K562 (cell line): Measurements from ENCODE around the gene NREP. TPM values are rescaled to one million over a fixed set of nuclear protein-coding genes. Genes with fewer than 3 reads are reported as not detected.

Experiments used
- ATAC-seq: fragments of 200-7000 bp; cut with Tn5 transposase; 3 replicates; pipeline ENCODE4 v1.9.1; 2020; ENCODE audit warnings: moderate library complexity
- BruUV-seq: library from RNA; stranded (reverse); fragments of 400-500 nt; replicated peaks from 2 replicates; lab custom pipeline; 2021; lab: Mats Ljungman, UMichigan
- CTCF ChIA-PET: fragments of 300-600 bp; formaldehyde crosslinking; extraction: SDS; loops from one replicate; lab custom pipeline; 2021; ENCODE audit warnings: low intra/inter-chr PET ratio; lab: Yijun Ruan, JAX
- POLR2A ChIA-PET: fragments of 300-600, 350-650 bp; sonication (Branson Sonifier 250); formaldehyde crosslinking; extraction: SDS; loops from one replicate; lab custom pipeline; 2021; ENCODE audit warnings: antibody characterized with exemption, inconsistent platforms; lab: Yijun Ruan, JAX
- DNase-seq, 4 experiments: peaks; one replicate each; pipeline versions ENCODE4 v3.0.0 to v3.0.0-alpha.2; 2011 to 2018; ENCODE audit warnings: low spot score in 3 of 4, mixed read lengths in 3 of 4; ENCODE audit errors: extremely low read depth in 1 of 4
- FAIRE-seq: peaks from 2 replicates; lab custom pipeline; 2011; peaks lifted over from hg19 to GRCh38; lab: Jason Lieb, UNC
- H2AFZ ChIP-seq: 2 replicates; pipeline ENCODE4 v1.6.0; 2011; ENCODE audit warnings: low read depth, low read length, control low read depth, inconsistent platforms
- H3K27ac ChIP-seq: fragments of 200-600 bp; 3 replicates; pipeline ENCODE4 v1.8.0; 2011; ENCODE audit warnings: low read depth, mild to moderate bottlenecking, control low read depth, inconsistent platforms, low read length, moderate library complexity, mixed read lengths; ENCODE audit errors: extremely low read depth
- H3K27me3 ChIP-seq, 2 experiments: fragments of 300-600 bp in 1 of 2; 2 replicates in 1 of 2; 3 replicates in 1 of 2; pipeline versions ENCODE4 v1.6.0 to v1.8.0; 2011; ENCODE audit warnings: inconsistent platforms in 2 of 2, low read length in 2 of 2, mild to moderate bottlenecking in 1 of 2, mixed read lengths in 1 of 2, moderate library complexity in 1 of 2; ENCODE audit not compliant: control insufficient read depth in 2 of 2, insufficient read depth in 2 of 2
- H3K36me3 ChIP-seq: fragments of 300-600 bp; 3 replicates; pipeline ENCODE4 v1.8.0; 2011; ENCODE audit warnings: mild to moderate bottlenecking, low read length, inconsistent platforms; ENCODE audit not compliant: control insufficient read depth, insufficient read depth
- H3K4me1 ChIP-seq, 2 experiments: fragments of 200-600 bp in 1 of 2; replicated peaks in 1 of 2; 2 replicates in 1 of 2; 3 replicates in 1 of 2; pipeline versions ENCODE4 v1.5.1 to v1.8.0; 2011; ENCODE audit warnings: inconsistent platforms in 2 of 2, low read length in 2 of 2, mild to moderate bottlenecking in 1 of 2, mixed read lengths in 1 of 2, moderate library complexity in 1 of 2; ENCODE audit not compliant: control insufficient read depth in 2 of 2, insufficient read depth in 2 of 2
- H3K4me2 ChIP-seq: 2 replicates; pipeline ENCODE4 v1.6.1; 2011; ENCODE audit warnings: low read length, control low read depth, inconsistent platforms, mixed read lengths; ENCODE audit not compliant: insufficient read depth
- H3K4me3 ChIP-seq: fragments of 200-600 bp; sonication (generic), shearing (Covaris generic); 2 replicates; pipeline ENCODE4 v1.5.1; 2016; ENCODE audit warnings: control low read depth, inconsistent platforms
- H3K79me2 ChIP-seq: fragments of 200-600 bp; 3 replicates; pipeline ENCODE4 v1.8.0; 2011; ENCODE audit warnings: low read length, inconsistent platforms; ENCODE audit not compliant: control insufficient read depth, insufficient read depth
- H3K9ac ChIP-seq, 2 experiments: 2 replicates each; pipeline versions ENCODE4 v1.6.0 to v1.6.1; 2011; ENCODE audit warnings: low read depth in 2 of 2, low read length in 2 of 2, control low read depth in 1 of 2, inconsistent platforms in 1 of 2, mild to moderate bottlenecking in 1 of 2, mixed read lengths in 1 of 2; ENCODE audit not compliant: insufficient read depth in 1 of 2
- H3K9me1 ChIP-seq: one replicate; pipeline ENCODE4 v1.6.0; 2011; ENCODE audit warnings: inconsistent platforms, mild to moderate bottlenecking, low read length, moderate library complexity; ENCODE audit not compliant: control insufficient read depth, insufficient read depth
- H3K9me3 ChIP-seq: replicated peaks from 2 replicates; pipeline ENCODE4 v1.5.1; 2011; ENCODE audit warnings: low read depth, low read length, inconsistent platforms; ENCODE audit not compliant: control insufficient read depth, insufficient read depth
- H4K20me1 ChIP-seq: replicated peaks from 2 replicates; pipeline ENCODE4 v1.6.1; 2011; ENCODE audit warnings: low read length, inconsistent platforms, mixed read lengths; ENCODE audit not compliant: control insufficient read depth, insufficient read depth
- CCNT2 ChIP-seq: IDR thresholded peaks from 2 replicates; pipeline ENCODE4 v1.6.1; 2011; ENCODE audit warnings: borderline replicate concordance, low read depth, mild to moderate bottlenecking, moderate library complexity, mixed read lengths, low read length; ENCODE audit not compliant: insufficient read length; ENCODE audit errors: extremely low read depth
- EP400 ChIP-seq: fragments of 450-650 bp; IDR thresholded peaks from 2 replicates; pipeline ENCODE4 v1.6.1; 2017; ENCODE audit warnings: antibody characterized with exemption, mild to moderate bottlenecking, moderate library complexity
- FOSL1 ChIP-seq: fragments of 200-800 bp; sonication (Bioruptor generic); conservative IDR thresholded peaks from 2 replicates; pipeline ENCODE4 v1.6.1; 2016; ENCODE audit warnings: missing genetic modification characterization, missing compliant biosample characterization
- IRF2 ChIP-seq: sonication (generic); formaldehyde crosslinking; IDR thresholded peaks from 2 replicates; pipeline ENCODE4 v1.8.1; 2022; ENCODE audit warnings: mild to moderate bottlenecking, missing genetic modification reagents
- KHSRP ChIP-seq: fragments of 450-650 bp; IDR thresholded peaks from 2 replicates; pipeline ENCODE4 v1.6.1; 2017
- MYNN ChIP-seq, 2 experiments: sonication (generic); formaldehyde crosslinking in 1 of 2; IDR thresholded peaks; 2 replicates each; pipeline versions ENCODE4 v1.5.0 to v1.6.1; 2016 to 2020; ENCODE audit warnings: antibody characterized with exemption in 1 of 2, missing genetic modification reagents in 1 of 2
- NCOA2 ChIP-seq, 2 experiments: fragments of 450-650 bp; IDR thresholded peaks; 2 replicates each; pipeline ENCODE4 v1.6.1; 2018; ENCODE audit warnings: mild to moderate bottlenecking in 2 of 2, moderate library complexity in 1 of 2; ENCODE audit not compliant: partially characterized antibody in 2 of 2
- NFYB ChIP-seq: IDR thresholded peaks from 2 replicates; pipeline ENCODE4 v1.6.1; 2011; ENCODE audit warnings: mild to moderate bottlenecking, moderate library complexity; ENCODE audit not compliant: insufficient read length; ENCODE audit errors: extremely low read depth
- NUFIP1 ChIP-seq: fragments of 450-650 bp; IDR thresholded peaks from 2 replicates; pipeline ENCODE4 v1.6.1; 2018; ENCODE audit not compliant: partially characterized antibody
- STAG1 ChIP-seq: sonication (generic); formaldehyde crosslinking; IDR thresholded peaks from 2 replicates; pipeline ENCODE4 v1.5.0; 2020; ENCODE audit warnings: missing genetic modification reagents, borderline replicate concordance
- TARDBP ChIP-seq: fragments of 450-650 bp; IDR thresholded peaks from 2 replicates; pipeline ENCODE4 v1.6.1; 2016
- THRAP3 ChIP-seq: fragments of 450-650 bp; IDR thresholded peaks from 2 replicates; pipeline ENCODE4 v1.6.1; 2016; ENCODE audit warnings: mild to moderate bottlenecking, inconsistent platforms, borderline replicate concordance
- TSC22D4 ChIP-seq: fragments of 450-650 bp; IDR thresholded peaks from 2 replicates; pipeline ENCODE4 v1.6.1; 2016; ENCODE audit warnings: missing genetic modification characterization, missing biosample characterization, control low read depth
- ZKSCAN3 ChIP-seq: fragments of 250-450 bp; sonication (Bioruptor Pico); IDR thresholded peaks from 2 replicates; pipeline ENCODE4 v1.4.0; 2020
- ZNF184 ChIP-seq: sonication (generic); formaldehyde crosslinking; IDR thresholded peaks from 2 replicates; pipeline ENCODE4 v1.5.0; 2020; ENCODE audit warnings: missing genetic modification reagents
- ZNF23 ChIP-seq: fragments of 250-450 bp; sonication (Bioruptor Pico); IDR thresholded peaks from 2 replicates; pipeline ENCODE4 v1.4.0; 2020; ENCODE audit warnings: mild to moderate bottlenecking
- ZNF232 ChIP-seq: sonication (generic); formaldehyde crosslinking; IDR thresholded peaks from 2 replicates; pipeline ENCODE4 v1.8.0; 2022; ENCODE audit warnings: mild to moderate bottlenecking, missing genetic modification reagents
- ZNF589 ChIP-seq: fragments of 200-800 bp; sonication (Bioruptor generic); IDR thresholded peaks from 2 replicates; pipeline ENCODE4 v1.6.1; 2016; ENCODE audit warnings: low read depth, missing genetic modification characterization, missing compliant biosample characterization
- ZNF79 ChIP-seq: fragments of 250-450 bp; sonication (Bioruptor Pico); IDR thresholded peaks from 2 replicates; pipeline ENCODE4 v1.4.0; 2020; ENCODE audit warnings: low read depth, mild to moderate bottlenecking, moderate library complexity
- WGBS: fragments of 100-300 bp; shearing (Covaris generic); methylation state at CpG from one replicate; pipeline ENCODE4 v1.1.6; 2016; ENCODE audit warnings: low coverage, mixed read lengths; ENCODE audit not compliant: insufficient coverage; ENCODE audit errors: missing lambda C conversion rate; 5-methylcytosine and 5-hydroxymethylcytosine counted together
- in situ Hi-C: fragments of 300-500 bp; cut with MboI; formaldehyde crosslinking; loops from 4 replicates; pipeline ENCODE4 v1.15.0; 2018; ENCODE audit warnings: inconsistent platforms, mixed read lengths
- intact Hi-C: fragments of 100-400 bp; cut with micrococcal nuclease; formaldehyde crosslinking; loops from 2 replicates; pipeline ENCODE4 v1.14.2; 2022
- polyA plus RNA-seq, 8 experiments: library from polyadenylated mRNA; depleted of rRNA in 4 of 8; stranded (reverse) in 5 of 8; unstranded in 3 of 8; fragments of >200 nt; fragmentation: Nextera tagmentation in 2 of 8; fragmentation: Illumina TruSeq in 1 of 8; extraction: Ambion mirVana in 2 of 8; extraction: Trizol in 1 of 8; gene quantifications; 2 replicates each; pipeline versions ENCODE4 v1.2.1 to v1.2.3, GENCODE V29; 2011 to 2014; ENCODE audit warnings: inconsistent platforms in 1 of 8, missing spikeins in 1 of 8
- total RNA-seq, 7 experiments: library from RNA; depleted of rRNA in 6 of 7; stranded (reverse); fragments of >200 nt in 6 of 7; fragmentation: Illumina TruSeq in 2 of 7; extraction: Trizol in 2 of 7; gene quantifications; 2 replicates each; pipeline versions ENCODE4 v1.2.1 to v1.2.3, GENCODE V29; 2011 to 2021; ENCODE audit warnings: low replicate concordance in 1 of 7
- TF ChIP-seq, protein P1 (sequence below): fragments of 250-450 bp; sonication (Bioruptor Pico); IDR thresholded peaks from 2 replicates; pipeline ENCODE4 v1.4.0; 2020; ENCODE audit warnings: mild to moderate bottlenecking

Gene NREP
- total and polyA plus RNA-seq, 9 of the 15 experiments (the other 6 are each of a cell fraction or from before 2014, with no cell fraction given): 0.08 to 0.58 (median 0.23) TPM; not detected in 1

DNA sequence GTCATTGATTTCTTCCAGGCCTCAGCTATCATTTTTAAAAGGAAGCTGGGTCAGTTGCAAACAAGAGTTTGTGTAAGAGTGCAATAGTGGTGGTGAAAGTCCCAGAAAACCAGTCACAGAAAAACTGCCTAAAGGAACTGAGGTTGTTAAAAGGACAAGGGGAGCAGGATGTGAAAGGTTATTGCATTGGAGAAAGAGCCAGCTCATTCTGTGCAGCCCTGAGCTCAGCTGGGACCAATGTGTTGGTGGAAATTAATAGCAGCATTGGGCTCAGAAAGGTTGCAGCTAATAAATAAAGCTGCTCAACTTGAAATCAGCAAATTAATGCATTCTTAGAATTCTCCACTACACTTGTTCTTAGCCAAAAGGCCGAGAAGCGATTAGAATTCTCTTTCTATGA, 34.9 kb downstream of the NREP start (continued):
- no peak for TF ChIP-seq EP400
- TF ChIP-seq THRAP3: no peak
- TF ChIP-seq, protein P1, sequence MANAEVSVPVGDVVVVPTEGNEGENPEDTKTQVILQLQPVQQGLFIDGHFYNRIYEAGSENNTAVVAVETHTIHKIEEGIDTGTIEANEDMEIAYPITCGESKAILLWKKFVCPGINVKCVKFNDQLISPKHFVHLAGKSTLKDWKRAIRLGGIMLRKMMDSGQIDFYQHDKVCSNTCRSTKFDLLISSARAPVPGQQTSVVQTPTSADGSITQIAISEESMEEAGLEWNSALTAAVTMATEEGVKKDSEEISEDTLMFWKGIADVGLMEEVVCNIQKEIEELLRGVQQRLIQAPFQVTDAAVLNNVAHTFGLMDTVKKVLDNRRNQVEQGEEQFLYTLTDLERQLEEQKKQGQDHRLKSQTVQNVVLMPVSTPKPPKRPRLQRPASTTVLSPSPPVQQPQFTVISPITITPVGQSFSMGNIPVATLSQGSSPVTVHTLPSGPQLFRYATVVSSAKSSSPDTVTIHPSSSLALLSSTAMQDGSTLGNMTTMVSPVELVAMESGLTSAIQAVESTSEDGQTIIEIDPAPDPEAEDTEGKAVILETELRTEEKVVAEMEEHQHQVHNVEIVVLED (CRISPR knock-in tag): no peak
- TF ChIP-seq TSC22D4: no peak
- no peak for TF ChIP-seq TARDBP

DNA sequence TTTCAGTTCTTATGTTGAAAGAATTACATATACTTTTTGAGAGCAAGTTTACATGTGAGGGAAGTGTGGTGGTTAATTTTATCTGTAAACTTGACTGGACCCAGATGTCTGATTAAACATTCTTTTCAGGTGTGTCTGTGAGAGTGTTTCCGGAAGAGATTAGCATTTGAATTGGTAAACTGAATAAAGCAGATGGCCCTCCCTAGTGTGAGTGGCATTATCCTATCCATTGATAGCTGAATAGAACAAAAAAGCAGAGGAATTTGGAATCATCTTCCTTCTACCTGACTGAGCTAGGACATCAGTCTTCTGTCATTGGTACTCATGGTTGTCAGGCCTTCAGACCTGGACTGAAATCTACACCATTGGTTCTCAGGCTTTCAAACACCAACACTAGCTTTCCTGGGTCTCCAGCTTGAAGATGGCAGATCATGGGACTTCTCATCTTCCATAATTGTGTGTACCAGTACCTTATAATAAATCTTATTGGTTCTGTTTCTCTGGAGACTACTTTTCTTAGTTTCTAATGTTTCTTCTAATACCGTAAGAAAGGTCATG, 36.6 kb downstream of the NREP start:
- no peaks in the 10 kb centered on the region for H3K27me3 ChIP-seq
- no peak overlapping the region for H3K9ac ChIP-seq
- no peaks in the 10 kb centered on the region for H3K4me1 ChIP-seq
- H4K20me1 ChIP-seq: no peaks in the 10 kb centered on the region
- ChIA-PET CTCF (no interaction called here), POLR2A (interaction anchor here (0.6 kb wide), 1 partner anchor 39 kb away, joined by 3 read pairs; no protein-coding TSS in a partner anchor)
- no peak overlapping the region for H3K27ac ChIP-seq
- H2AFZ ChIP-seq: no peak overlapping the region
- H3K4me2 ChIP-seq: no peak overlapping the region
- H3K36me3 ChIP-seq: no peaks in the 10 kb centered on the region
- intact Hi-C loops (no loop called here), in situ Hi-C loops (no loop called here)
- H3K79me2 ChIP-seq: no peaks in the 10 kb centered on the region
- no peak for ATAC-seq
- no peak for DNase-seq
- TF ChIP-seq ZNF232 (CRISPR knock-in tag) (no peak), ZNF589 (no peak), ZKSCAN3 (CRISPR knock-in tag) (no peak), NFYB (no peak), NCOA2 (IDR thresholded peaks at IDR 0.05; ENCODE audit: partially characterized antibody in 2 of 2) (no peak), ZNF23 (CRISPR knock-in tag) (no peak), CCNT2 (no peak), KHSRP (no peak), ZNF79 (CRISPR knock-in tag) (no peak), STAG1 (CRISPR knock-in tag) (no peak), MYNN (IDR thresholded peaks at IDR 0.05) (no peak), MYNN (CRISPR knock-in tag; IDR thresholded peaks at IDR 0.05) (no peak), ZNF184 (CRISPR knock-in tag) (no peak), NUFIP1 (no peak), IRF2 (no peak), FOSL1 (tag) (no peak)
- H3K9me1 ChIP-seq: no peaks in the 10 kb centered on the region
- BruUV-seq: no TSS peak
- 0% methylated on average over 2 of the region's 2 CpGs for WGBS
- no peak for FAIRE-seq
- no peaks in the 10 kb centered on the region for H3K9me3 ChIP-seq
- H3K4me3 ChIP-seq: no peak overlapping the region
